ENCODE data around the gene PPP2R5E. TPM values are rescaled to one million over a fixed set of nuclear protein-coding genes. Genes with fewer than 3 reads are reported as not detected.

Gene PPP2R5E
- total and polyA plus RNA-seq, 2 donors (not counting 3 experiments of a cell fraction or from before 2014, with no cell fraction given): 4.9 to 52.5 TPM

DNA sequence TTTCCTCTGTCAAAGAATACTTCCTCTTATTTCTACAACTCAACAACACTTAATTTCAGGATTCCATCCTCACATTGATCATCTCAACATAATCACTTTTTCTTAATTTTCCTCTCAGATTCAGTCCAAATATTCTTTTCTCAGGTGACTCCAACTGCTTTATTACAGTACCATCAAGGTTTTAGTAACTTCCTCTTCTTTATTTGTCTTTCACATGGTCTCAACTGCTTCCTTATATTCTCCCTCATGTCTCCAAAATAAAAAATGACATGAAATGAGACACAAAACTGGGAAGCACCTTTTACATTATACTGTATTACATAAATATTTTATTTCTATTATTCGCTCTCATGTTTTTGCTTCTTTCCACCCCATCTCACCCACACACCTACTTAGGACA, 55.5 kb downstream of the PPP2R5E start:
- Histone ChIP-seq H4K20me1 (replicated peaks; ENCODE audit: control insufficient read depth, extremely low read depth, insufficient read depth, low read length) (no peaks in the 10 kb centered on the region), H3K79me2 (ENCODE audit: control insufficient read depth, insufficient read depth, low read length) (peaks cover 80% of the 10 kb centered on the region), H3K9me1 (replicated peaks; ENCODE audit: control insufficient read depth, extremely low read depth, insufficient read depth, low read length) (no peaks in the 10 kb centered on the region), H3K9me3 (replicated peaks; ENCODE audit: control insufficient read depth, insufficient read depth, low read length) (no peaks in the 10 kb centered on the region), H3K4me2 (ENCODE audit: insufficient read depth, low read length) (no peak overlapping the region), H3K27me3 (ENCODE audit: control insufficient read depth in 2 of 2, insufficient read depth in 2 of 2, low read length in 2 of 2) (no peaks in the 10 kb centered on the region), H2AFZ (ENCODE audit: low read depth, low read length) (no peak overlapping the region), H3K4me3 (replicated peaks in 1 of 3; ENCODE audit: insufficient read depth in 1 of 3, low read depth in 1 of 3, low read length in 3 of 3) (no peak overlapping the region), H3K27ac (ENCODE audit: insufficient read depth, low read depth, low read length) (no peak overlapping the region), H3K9ac (replicated peaks; ENCODE audit: extremely low read depth, insufficient read depth, low read length) (no peak overlapping the region), H3K36me3 (ENCODE audit: control insufficient read depth in 2 of 2, extremely low read depth in 1 of 2, insufficient read depth in 2 of 2, low read length in 2 of 2) (no peaks in the 10 kb centered on the region), H3K4me1 (ENCODE audit: control insufficient read depth, extremely low read depth, insufficient read depth, low read length) (no peaks in the 10 kb centered on the region)
- ChIA-PET CTCF (interaction anchor here (1.0 kb wide), 1 partner anchor 43 kb away, joined by 3 read pairs; no protein-coding TSS in a partner anchor), POLR2A (no interaction called here)
- DNase-seq (ENCODE audit: low read depth, low spot score): no peak
- FAIRE-seq: no peak
- dilution Hi-C loops (cut with MboI; ENCODE audit: extremely low pct_ligation_motif_present, low sequenced_read_pairs): no loop called here
- BruUV-seq (replicated peaks): no TSS peak
- TF ChIP-seq, protein P1, sequence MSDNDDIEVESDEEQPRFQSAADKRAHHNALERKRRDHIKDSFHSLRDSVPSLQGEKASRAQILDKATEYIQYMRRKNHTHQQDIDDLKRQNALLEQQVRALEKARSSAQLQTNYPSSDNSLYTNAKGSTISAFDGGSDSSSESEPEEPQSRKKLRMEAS (IDR thresholded peaks at IDR 0.05; ENCODE audit: insufficient read depth, insufficient read length): no peak
- TF ChIP-seq EZH2 (IDR thresholded peaks at IDR 0.05; ENCODE audit: borderline replicate concordance, low read depth, low read length, severe bottlenecking): no peak
- TF ChIP-seq GATA2 (IDR thresholded peaks at IDR 0.05; ENCODE audit: insufficient read depth, insufficient read length, low read depth, low read length): no peak
- no peak for TF ChIP-seq POLR2A (IDR thresholded peaks at IDR 0.05; ENCODE audit: low read depth, low read length)
- no peak for TF ChIP-seq MYC (IDR thresholded peaks at IDR 0.05; ENCODE audit: low read depth, low read length)
- TF ChIP-seq, protein P2, sequence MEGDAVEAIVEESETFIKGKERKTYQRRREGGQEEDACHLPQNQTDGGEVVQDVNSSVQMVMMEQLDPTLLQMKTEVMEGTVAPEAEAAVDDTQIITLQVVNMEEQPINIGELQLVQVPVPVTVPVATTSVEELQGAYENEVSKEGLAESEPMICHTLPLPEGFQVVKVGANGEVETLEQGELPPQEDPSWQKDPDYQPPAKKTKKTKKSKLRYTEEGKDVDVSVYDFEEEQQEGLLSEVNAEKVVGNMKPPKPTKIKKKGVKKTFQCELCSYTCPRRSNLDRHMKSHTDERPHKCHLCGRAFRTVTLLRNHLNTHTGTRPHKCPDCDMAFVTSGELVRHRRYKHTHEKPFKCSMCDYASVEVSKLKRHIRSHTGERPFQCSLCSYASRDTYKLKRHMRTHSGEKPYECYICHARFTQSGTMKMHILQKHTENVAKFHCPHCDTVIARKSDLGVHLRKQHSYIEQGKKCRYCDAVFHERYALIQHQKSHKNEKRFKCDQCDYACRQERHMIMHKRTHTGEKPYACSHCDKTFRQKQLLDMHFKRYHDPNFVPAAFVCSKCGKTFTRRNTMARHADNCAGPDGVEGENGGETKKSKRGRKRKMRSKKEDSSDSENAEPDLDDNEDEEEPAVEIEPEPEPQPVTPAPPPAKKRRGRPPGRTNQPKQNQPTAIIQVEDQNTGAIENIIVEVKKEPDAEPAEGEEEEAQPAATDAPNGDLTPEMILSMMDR (IDR thresholded peaks at IDR 0.05; ENCODE audit: extremely low read depth in 1 of 2, insufficient read depth in 1 of 2, low read depth in 1 of 2, low read length in 2 of 2): no peak
- no peak for TF ChIP-seq JUN (IDR thresholded peaks at IDR 0.05; ENCODE audit: borderline replicate concordance, insufficient read depth, insufficient read length, low read depth)
- no peak for TF ChIP-seq FOS (IDR thresholded peaks at IDR 0.05; ENCODE audit: borderline replicate concordance, insufficient read depth, low read length)
- no peak for TF ChIP-seq POLR2AphosphoS5 (IDR thresholded peaks at IDR 0.05; ENCODE audit: insufficient read depth, low read depth, low read length)
- intact Hi-C loops (cut with micrococcal nuclease): no loop called here

All from endothelial cell of umbilical vein (primary cell).